ENCODE results near the gene TOR1A. TPM values are rescaled to one million over a fixed set of nuclear protein-coding genes. Genes with fewer than 3 reads are reported as not detected.
"Not testable (repeated sequence)": the region's sequence is repeated elsewhere in the genome, so short reads cannot be mapped to it uniquely, and the experiment has no call there.

The TOR1A gene
- total and polyA plus RNA-seq, 2 experiments from 2014 or later: 23.6 to 45.7 TPM

DNA sequence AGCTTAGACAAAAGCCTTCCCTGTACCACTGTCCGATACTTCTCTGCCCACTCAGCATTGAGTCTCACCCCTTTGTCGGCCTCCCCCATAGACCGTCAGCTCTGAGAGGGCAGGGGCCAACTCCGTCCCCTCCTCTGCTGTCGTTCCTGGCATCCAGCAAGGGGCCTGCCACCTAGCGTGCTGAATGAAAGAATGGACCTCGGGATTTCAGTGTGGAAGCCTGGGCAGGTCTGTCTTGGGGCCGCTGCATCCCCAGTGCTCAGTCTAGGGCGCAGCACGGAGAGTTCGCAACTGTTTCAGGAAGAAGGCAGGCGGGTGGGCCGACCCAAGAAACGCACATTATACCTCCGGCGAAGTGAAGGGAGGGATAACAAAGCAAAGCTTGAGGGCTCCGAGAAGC lies 22.4 kb downstream of the TOR1A start:
- no peaks in the 10 kb centered on the region; the same call in 1 of the 2 replicates for H4K20me1 ChIP-seq (replicated peaks; ENCODE audit: insufficient read depth)
- no peaks in the 10 kb centered on the region for H3K36me3 ChIP-seq (ENCODE audit: insufficient read depth)
- Mint-ChIP-seq H3K4me3 (peak overlapping the region; percentile 28; the same call in 1 of the 3 replicates), H3K9me3 (no peaks in the 10 kb centered on the region; the same call in 2 of the 3 replicates), H3K4me1 (peaks cover 6% of the 10 kb centered on the region; the same call in 2 of the 3 replicates), H3K36me3 (ENCODE audit: low read depth) (peaks cover 18% of the 10 kb centered on the region; the same call in 2 of the 3 replicates), H3K27me3 (ENCODE audit: insufficient read depth, low read depth, poor library complexity) (peaks cover 12% of the 10 kb centered on the region), H3K27ac (no peak overlapping the region)
- H3K4me1 ChIP-seq (ENCODE audit: insufficient read depth): no peaks in the 10 kb centered on the region; the same call in 1 of the 2 replicates
- peaks cover 7% of the 10 kb centered on the region; the same call in 1 of the 2 replicates for H3K79me2 ChIP-seq (replicated peaks; ENCODE audit: insufficient read depth)
- TF ChIP-seq, protein P1, sequence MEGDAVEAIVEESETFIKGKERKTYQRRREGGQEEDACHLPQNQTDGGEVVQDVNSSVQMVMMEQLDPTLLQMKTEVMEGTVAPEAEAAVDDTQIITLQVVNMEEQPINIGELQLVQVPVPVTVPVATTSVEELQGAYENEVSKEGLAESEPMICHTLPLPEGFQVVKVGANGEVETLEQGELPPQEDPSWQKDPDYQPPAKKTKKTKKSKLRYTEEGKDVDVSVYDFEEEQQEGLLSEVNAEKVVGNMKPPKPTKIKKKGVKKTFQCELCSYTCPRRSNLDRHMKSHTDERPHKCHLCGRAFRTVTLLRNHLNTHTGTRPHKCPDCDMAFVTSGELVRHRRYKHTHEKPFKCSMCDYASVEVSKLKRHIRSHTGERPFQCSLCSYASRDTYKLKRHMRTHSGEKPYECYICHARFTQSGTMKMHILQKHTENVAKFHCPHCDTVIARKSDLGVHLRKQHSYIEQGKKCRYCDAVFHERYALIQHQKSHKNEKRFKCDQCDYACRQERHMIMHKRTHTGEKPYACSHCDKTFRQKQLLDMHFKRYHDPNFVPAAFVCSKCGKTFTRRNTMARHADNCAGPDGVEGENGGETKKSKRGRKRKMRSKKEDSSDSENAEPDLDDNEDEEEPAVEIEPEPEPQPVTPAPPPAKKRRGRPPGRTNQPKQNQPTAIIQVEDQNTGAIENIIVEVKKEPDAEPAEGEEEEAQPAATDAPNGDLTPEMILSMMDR (conservative IDR thresholded peaks at IDR 0.05; ENCODE audit: low read depth in 2 of 2): peak in 1 of 2 experiments; percentile 26; a peak in 2 of 4 replicates
- no peak for TF ChIP-seq ZNF331 (CRISPR knock-in tag; IDR thresholded peaks at IDR 0.05; ENCODE audit: low read depth)
- no peak overlapping the region for H3K4me3 ChIP-seq
- peak; percentile 55 for DNase-seq (ENCODE audit: low spot score)
- H3K9me2 ChIP-seq (ENCODE audit: insufficient read depth): no peaks in the 10 kb centered on the region
- H3K4me2 ChIP-seq: no peak overlapping the region
- peak; percentile 15; the same call in 2 of the 3 replicates for ATAC-seq
- H3K27me3 ChIP-seq (ENCODE audit: insufficient read depth): no peaks in the 10 kb centered on the region
- peak overlapping the region; percentile 63 for H2AFZ ChIP-seq
- no peaks in the 10 kb centered on the region for H3F3A ChIP-seq (replicated peaks; ENCODE audit: low read depth)
- H3K27ac ChIP-seq (ENCODE audit: low read depth): no peak overlapping the region

DNA sequence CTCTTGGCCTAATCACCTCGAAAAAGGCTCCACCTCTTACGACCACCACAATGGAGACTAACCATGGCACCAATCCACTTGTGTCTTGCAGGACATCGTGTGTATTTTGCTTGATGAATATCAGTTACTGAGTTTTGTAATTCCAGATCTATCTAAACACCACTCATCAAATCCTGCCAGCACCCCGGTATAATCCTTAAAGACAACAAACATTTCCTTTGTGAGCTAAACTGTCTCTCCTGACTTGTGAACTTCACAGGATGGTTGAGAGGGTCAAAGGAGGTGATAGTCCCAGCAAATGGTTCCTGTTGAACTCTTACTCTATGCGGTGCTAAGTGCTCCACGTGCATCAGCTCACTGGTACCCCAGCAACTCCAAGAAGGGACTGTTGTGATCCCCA lies 25.0 kb downstream of the TOR1A start:
- Histone ChIP-seq H4K20me1 (replicated peaks; ENCODE audit: insufficient read depth) (no peaks in the 10 kb centered on the region), H3K4me3 (no peak overlapping the region)

GRCh38 chr9:129796029-129796428 lies 27.9 kb downstream of the TOR1A start:
- H3K36me3 Mint-ChIP-seq (ENCODE audit: low read depth); H3F3A ChIP-seq (replicated peaks; ENCODE audit: low read depth); H3K4me3 ChIP-seq; H3K9me2 ChIP-seq (ENCODE audit: insufficient read depth); H3K4me2 ChIP-seq; H3K4me3 Mint-ChIP-seq; H3K79me2 ChIP-seq (replicated peaks; ENCODE audit: insufficient read depth); H3K27me3 Mint-ChIP-seq (ENCODE audit: insufficient read depth, low read depth, poor library complexity); H3K4me1 Mint-ChIP-seq; H3K36me3 ChIP-seq (ENCODE audit: insufficient read depth); H4K20me1 ChIP-seq (replicated peaks; ENCODE audit: insufficient read depth); H3K27me3 ChIP-seq (ENCODE audit: insufficient read depth); H3K4me1 ChIP-seq (ENCODE audit: insufficient read depth); H3K9me3 Mint-ChIP-seq; H3K27ac ChIP-seq (ENCODE audit: low read depth); DNase-seq (ENCODE audit: low spot score); ATAC-seq; H2AFZ ChIP-seq; H3K27ac Mint-ChIP-seq: not testable (repeated sequence)

More for the DNA sequence above, 25.0 kb downstream of the TOR1A start:
- Histone ChIP-seq H3K79me2 (replicated peaks; ENCODE audit: insufficient read depth) (peaks cover 3% of the 10 kb centered on the region; the same call in 1 of the 2 replicates), H2AFZ (0 out of 2 replicates have a peak overlapping the region, but pooled peaks have one; percentile 23), H3K27me3 (ENCODE audit: insufficient read depth) (no peaks in the 10 kb centered on the region), H3K4me1 (ENCODE audit: insufficient read depth) (no peaks in the 10 kb centered on the region; the same call in 1 of the 2 replicates), H3K9me2 (ENCODE audit: insufficient read depth) (no peaks in the 10 kb centered on the region), H3K36me3 (ENCODE audit: insufficient read depth) (no peaks in the 10 kb centered on the region), H3K27ac (ENCODE audit: low read depth) (no peak overlapping the region), H3K4me2 (no peak overlapping the region), H3F3A (replicated peaks; ENCODE audit: low read depth) (no peaks in the 10 kb centered on the region)
- Mint-ChIP-seq H3K4me3 (no peak overlapping the region), H3K27me3 (ENCODE audit: insufficient read depth, low read depth, poor library complexity) (peaks cover 10% of the 10 kb centered on the region), H3K4me1 (peaks cover 2% of the 10 kb centered on the region; the same call in 2 of the 3 replicates), H3K9me3 (no peaks in the 10 kb centered on the region; the same call in 2 of the 3 replicates), H3K27ac (no peak overlapping the region), H3K36me3 (ENCODE audit: low read depth) (peaks cover 2% of the 10 kb centered on the region; the same call in 1 of the 3 replicates)
- TF ChIP-seq ZNF331 (CRISPR knock-in tag; IDR thresholded peaks at IDR 0.05; ENCODE audit: low read depth) (no peak), JUNB (IDR thresholded peaks at IDR 0.05; ENCODE audit: unreplicated experiment) (no peak), CREB1 (CRISPR knock-in tag; IDR thresholded peaks at IDR 0.05; ENCODE audit: low read depth) (no peak), STAT1 (IDR thresholded peaks at IDR 0.05; ENCODE audit: unreplicated experiment) (no peak), EZH2 (IDR thresholded peaks at IDR 0.05; ENCODE audit: low read depth, unreplicated experiment) (no peak), ZNF114 (CRISPR knock-in tag; IDR thresholded peaks at IDR 0.05) (no peak), EZH2phosphoT487 (IDR thresholded peaks at IDR 0.05; ENCODE audit: unreplicated experiment) (no peak), POLR2AphosphoS5 (IDR thresholded peaks at IDR 0.05; ENCODE audit: low read depth) (no peak)
- DNase-seq (ENCODE audit: low spot score) (no peak), ATAC-seq (no peak)

All from GM23338 (cell line).